Vagina (tissue), 2 donors: ENCODE results near the gene RPL7A. TPM values are rescaled to one million over a fixed set of nuclear protein-coding genes. Genes with fewer than 3 reads are reported as not detected.
"Not testable (repeated sequence)": the region's sequence is repeated elsewhere in the genome, so short reads cannot be mapped to it uniquely, and the experiment has no call there.

Source experiments
- DNase-seq, 2 donors: peaks; one replicate each; pipeline ENCODE4 v3.0.0-alpha.2; 2017; ENCODE audit errors: extremely low spot score in 2 of 2
- H3K27ac ChIP-seq: fragments of 200-600 bp; sonication (generic); one replicate; pipeline ENCODE4 v1.5.1; 2019
- H3K27me3 ChIP-seq: fragments of 200-600 bp; sonication (generic); one replicate; pipeline ENCODE4 v1.5.1; 2019
- H3K36me3 ChIP-seq, 2 donors: fragments of 200-600 bp; sonication (generic); one replicate each; pipeline ENCODE4 v1.5.1; 2017 to 2019
- H3K4me1 ChIP-seq: fragments of 200-600 bp; sonication (generic); one replicate; pipeline ENCODE4 v1.5.1; 2019
- H3K4me3 ChIP-seq, 2 donors: fragments of 200-600 bp; sonication (generic); 1 replicate in 1 of 2; 2 replicates in 1 of 2; pipeline ENCODE4 v1.5.1; 2016 to 2019
- H3K9me3 ChIP-seq: fragments of 200-600 bp; sonication (generic); one replicate; pipeline ENCODE4 v1.5.1; 2019
- CTCF ChIP-seq, 3 experiments: fragments of 450-650 bp in 2 of 3; fragments of 200-600 bp in 1 of 3; sonication (generic) in 1 of 3; IDR thresholded peaks; one replicate each; pipeline ENCODE4 v1.5.1; 2017 to 2019; ENCODE audit warnings: antibody characterized with exemption in 3 of 3, mild to moderate bottlenecking in 2 of 3, moderate library complexity in 2 of 3
- POLR2A ChIP-seq, 2 donors: fragments of 450-650 bp; IDR thresholded peaks; one replicate each; pipeline ENCODE4 v1.6.1; 2017; ENCODE audit warnings: antibody characterized with exemption in 2 of 2, mild to moderate bottlenecking in 2 of 2, moderate library complexity in 2 of 2
- POLR2AphosphoS5 ChIP-seq, 2 donors: sonication (generic); formaldehyde crosslinking; IDR thresholded peaks; one replicate each; pipeline ENCODE4 v1.9.0; 2017; ENCODE audit warnings: antibody characterized with exemption in 2 of 2, mild to moderate bottlenecking in 2 of 2, low read depth in 1 of 2; ENCODE audit not compliant: insufficient read depth in 1 of 2
- intact Hi-C: fragments of 100-400 bp; cut with DNase I; formaldehyde crosslinking; loops from one replicate; pipeline ENCODE4 v1.15.1; 2023
- total RNA-seq: library from RNA; depleted of rRNA; stranded (reverse); fragments of >200 nt; gene quantifications from one replicate; pipeline ENCODE4 v1.2.3, GENCODE V29; 2016

Gene RPL7A
- total RNA-seq, 1 donor from 2014 or later, result 1,889 TPM

GRCh38 chr9:133372144-133372543 is 24.1 kb downstream of the RPL7A start:
- peak overlapping the region; percentile 2 for H3K27ac ChIP-seq
- H3K4me1 ChIP-seq, result peaks cover 89% of the 10 kb centered on the region
- H3K4me3 ChIP-seq, result peak overlapping the region in 1 of 2 donors; percentile 10
- H3K9me3 ChIP-seq, result no peaks in the 10 kb centered on the region
- no peaks in the 10 kb centered on the region for H3K27me3 ChIP-seq
- TF ChIP-seq POLR2A (IDR thresholded peaks at IDR 0.05) (no peak), CTCF (IDR thresholded peaks at IDR 0.05) (no peak), POLR2AphosphoS5 (IDR thresholded peaks at IDR 0.05; ENCODE audit: insufficient read depth in 1 of 2, low read depth in 1 of 2) (no peak)
- peaks cover 0 to under 1% of the 10 kb centered on the region in 2 donors for H3K36me3 ChIP-seq
- intact Hi-C loops, result loop anchor here (10.0 kb wide), 1 partner anchor 1767 kb away; no protein-coding TSS in a partner anchor
- no peak for DNase-seq

GRCh38 chr9:133374612-133375115 is 26.6 kb downstream of the RPL7A start:
- intact Hi-C loops, result loop anchor here (10.0 kb wide), 1 partner anchor 1770 kb away; no protein-coding TSS in a partner anchor
- Histone ChIP-seq H3K4me3 (peak overlapping the region; percentile 91 to 92), H3K36me3 (no peaks in the 10 kb centered on the region), H3K27ac (peak overlapping the region; percentile 86), H3K27me3 (no peaks in the 10 kb centered on the region), H3K4me1 (peaks cover 68% of the 10 kb centered on the region), H3K9me3 (no peaks in the 10 kb centered on the region)
- TF ChIP-seq POLR2AphosphoS5 (IDR thresholded peaks at IDR 0.05; ENCODE audit: insufficient read depth in 1 of 2, low read depth in 1 of 2), result no peak
- TF ChIP-seq POLR2A (IDR thresholded peaks at IDR 0.05), result no peak
- no peak for TF ChIP-seq CTCF (IDR thresholded peaks at IDR 0.05)
- DNase-seq, result no peak

GRCh38 chr9:133375116-133375723 is 27.2 kb downstream of the RPL7A start:
- DNase-seq, result no peak
- peak overlapping the region; percentile 86 for H3K27ac ChIP-seq
- no peaks in the 10 kb centered on the region for H3K27me3 ChIP-seq
- H3K4me3 ChIP-seq, result peak overlapping the region; percentile 91 to 92
- TF ChIP-seq CTCF (IDR thresholded peaks at IDR 0.05) (no peak), POLR2A (IDR thresholded peaks at IDR 0.05) (no peak), POLR2AphosphoS5 (IDR thresholded peaks at IDR 0.05; ENCODE audit: insufficient read depth in 1 of 2, low read depth in 1 of 2) (no peak)
- intact Hi-C loops, result loop anchor here (10.0 kb wide), 1 partner anchor 1770 kb away; no protein-coding TSS in a partner anchor
- H3K9me3 ChIP-seq, result no peaks in the 10 kb centered on the region
- no peaks in the 10 kb centered on the region for H3K36me3 ChIP-seq
- peaks cover 62% of the 10 kb centered on the region for H3K4me1 ChIP-seq

- H3K27ac ChIP-seq, result peak within 1 kb of the TSS; percentile 86
- H3K4me3 ChIP-seq, result peak within 1 kb of the TSS; percentile 91 to 92
- no peaks in the 10 kb centered on the region for H3K9me3 ChIP-seq
- no peaks in the 10 kb centered on the region for H3K36me3 ChIP-seq
- DNase-seq, result no peak
- TF ChIP-seq POLR2A (IDR thresholded peaks at IDR 0.05), result peak in 1 of 2 donors; percentile 83
- TF ChIP-seq CTCF (IDR thresholded peaks at IDR 0.05), result no peak
- TF ChIP-seq POLR2AphosphoS5 (IDR thresholded peaks at IDR 0.05; ENCODE audit: insufficient read depth in 1 of 2, low read depth in 1 of 2), result peak in 1 of 2 donors; percentile 49
- peaks cover 54% of the 10 kb centered on the region for H3K4me1 ChIP-seq
- no peaks in the 10 kb centered on the region for H3K27me3 ChIP-seq
- intact Hi-C loops, result loop anchor here (10.0 kb wide), 1 partner anchor 1771 kb away; no protein-coding TSS in a partner anchor
Observed at GRCh38 chr9:133375724-133376654, 28.0 kb downstream of the RPL7A start, which contains the start of the genes STKLD1 and SURF4. Gene STKLD1, plus strand, starts transcription at chr9:133376366. Its CDS starts 108 bp downstream, at chr9:133376474. Gene SURF4, minus strand, starts transcription at chr9:133376060. Its CDS starts 91 bp downstream, at chr9:133375969.

GRCh38 chr9:133377280-133377679 is 29.3 kb downstream of the RPL7A start:
- H3K27ac ChIP-seq, H3K36me3 ChIP-seq, H3K9me3 ChIP-seq, DNase-seq, H3K4me3 ChIP-seq, H3K27me3 ChIP-seq: not testable (repeated sequence)
- peaks cover 41% of the 10 kb centered on the region for H3K4me1 ChIP-seq
- intact Hi-C loops, result loop anchor here (10.0 kb wide), 1 partner anchor 1772 kb away; no protein-coding TSS in a partner anchor
